ENCODE measurements around the gene ZFP36L2.

GRCh38 chr2:43270930-43271615 is 44.7 kb upstream of the ZFP36L2 start:
- TF ChIP-seq, protein P1, sequence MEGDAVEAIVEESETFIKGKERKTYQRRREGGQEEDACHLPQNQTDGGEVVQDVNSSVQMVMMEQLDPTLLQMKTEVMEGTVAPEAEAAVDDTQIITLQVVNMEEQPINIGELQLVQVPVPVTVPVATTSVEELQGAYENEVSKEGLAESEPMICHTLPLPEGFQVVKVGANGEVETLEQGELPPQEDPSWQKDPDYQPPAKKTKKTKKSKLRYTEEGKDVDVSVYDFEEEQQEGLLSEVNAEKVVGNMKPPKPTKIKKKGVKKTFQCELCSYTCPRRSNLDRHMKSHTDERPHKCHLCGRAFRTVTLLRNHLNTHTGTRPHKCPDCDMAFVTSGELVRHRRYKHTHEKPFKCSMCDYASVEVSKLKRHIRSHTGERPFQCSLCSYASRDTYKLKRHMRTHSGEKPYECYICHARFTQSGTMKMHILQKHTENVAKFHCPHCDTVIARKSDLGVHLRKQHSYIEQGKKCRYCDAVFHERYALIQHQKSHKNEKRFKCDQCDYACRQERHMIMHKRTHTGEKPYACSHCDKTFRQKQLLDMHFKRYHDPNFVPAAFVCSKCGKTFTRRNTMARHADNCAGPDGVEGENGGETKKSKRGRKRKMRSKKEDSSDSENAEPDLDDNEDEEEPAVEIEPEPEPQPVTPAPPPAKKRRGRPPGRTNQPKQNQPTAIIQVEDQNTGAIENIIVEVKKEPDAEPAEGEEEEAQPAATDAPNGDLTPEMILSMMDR (IDR thresholded peaks at IDR 0.05), result no peak
- no peak for TF ChIP-seq EP300 (IDR thresholded peaks at IDR 0.05)

All from tibial nerve (tissue), 4 donors.